Measurements from ENCODE around the gene SMIM36. TPM values are rescaled to one million over a fixed set of nuclear protein-coding genes. Genes with fewer than 3 reads are reported as not detected.

Gene SMIM36
- total and polyA plus RNA-seq, 2 of the 8 experiments (the other 6 are each of a cell fraction or from before 2014, with no cell fraction given), result not detected

DNA sequence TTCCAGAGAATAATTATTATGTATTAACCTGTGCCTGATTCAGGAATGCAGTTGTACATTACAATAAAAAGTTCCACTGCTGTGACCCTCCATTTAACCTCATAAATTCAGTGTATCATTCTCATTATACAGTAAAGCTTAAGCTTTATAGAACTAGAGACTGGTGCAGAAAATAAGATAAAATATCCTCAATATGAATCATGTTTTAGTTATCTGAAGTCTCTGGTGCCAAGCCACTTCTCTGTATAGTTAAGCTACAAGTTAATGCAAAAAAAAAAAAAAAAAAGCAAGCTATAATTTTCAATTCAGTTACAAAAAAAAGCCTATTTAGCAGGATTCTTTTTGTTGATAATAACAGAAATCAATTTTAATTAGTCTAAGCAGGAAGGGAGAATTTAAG lies 22.4 kb upstream of the SMIM36 start:
- Histone ChIP-seq H3K18ac (ENCODE audit: extremely low read depth, low read length) (no peak overlapping the region), H2AFZ (ENCODE audit: low read length) (no peak overlapping the region), H3K23me2 (ENCODE audit: low read depth, low read length) (no peaks in the 10 kb centered on the region), H3K79me1 (ENCODE audit: low read depth, low read length) (no peaks in the 10 kb centered on the region), H3K4ac (replicated peaks; ENCODE audit: insufficient read length, low read depth, low read length) (no peak overlapping the region), H3K27ac (ENCODE audit: low read depth, low read length) (no peak overlapping the region), H3K79me2 (ENCODE audit: control insufficient read depth in 1 of 2, insufficient read depth in 2 of 2, low read length in 2 of 2) (no peaks in the 10 kb centered on the region), H2AK5ac (ENCODE audit: low read depth, low read length) (no peak overlapping the region), H4K5ac (ENCODE audit: insufficient read length, low read depth, low read length) (no peak overlapping the region), H3K56ac (replicated peaks; ENCODE audit: insufficient read length, low read depth, low read length) (no peak overlapping the region), H3K4me3 (ENCODE audit: extremely low read depth in 1 of 4, insufficient read depth in 2 of 4, low read depth in 3 of 4, low read length in 4 of 4) (no peak overlapping the region), H2BK20ac (ENCODE audit: low read length) (no peak overlapping the region), H4K8ac (ENCODE audit: extremely low read depth, insufficient read depth, low read length) (no peak overlapping the region), H3K23ac (ENCODE audit: insufficient read length) (no peak overlapping the region), H4K91ac (replicated peaks; ENCODE audit: insufficient read length, low read length) (no peak overlapping the region), H3K9ac (replicated peaks in 1 of 4; ENCODE audit: extremely low read depth in 1 of 4, low read depth in 3 of 4, low read length in 3 of 4) (no peak overlapping the region), H3K14ac (ENCODE audit: insufficient read length) (no peak overlapping the region), H2BK12ac (ENCODE audit: low read depth, low read length) (no peak overlapping the region), H2BK5ac (ENCODE audit: low read depth, low read length) (no peak overlapping the region), H3K9me3 (ENCODE audit: insufficient read depth in 2 of 2, low read depth in 1 of 2, low read length in 1 of 2) (no peaks in the 10 kb centered on the region), H4K20me1 (replicated peaks in 1 of 2; ENCODE audit: control insufficient read depth in 1 of 2, insufficient read depth in 2 of 2, low read length in 2 of 2) (no peaks in the 10 kb centered on the region), H3K4me1 (replicated peaks in 1 of 4; ENCODE audit: control insufficient read depth in 3 of 4, insufficient read depth in 4 of 4, low read length in 3 of 4) (no peaks in the 10 kb centered on the region), H2BK120ac (replicated peaks; ENCODE audit: low read depth, low read length) (no peak overlapping the region), H3K27me3 (replicated peaks in 1 of 4; ENCODE audit: control insufficient read depth in 3 of 4, extremely low read depth in 1 of 4, insufficient read depth in 3 of 4, low read length in 3 of 4) (no peaks in the 10 kb centered on the region), H2BK15ac (ENCODE audit: low read length) (no peak overlapping the region), H3K4me2 (ENCODE audit: insufficient read depth in 1 of 2, low read depth in 2 of 2, low read length in 2 of 2) (no peak overlapping the region), H3K36me3 (ENCODE audit: control insufficient read depth in 2 of 4, insufficient read depth in 4 of 4, low read length in 3 of 4) (no peaks in the 10 kb centered on the region)
- ChIA-PET CTCF (ENCODE audit: partially characterized antibody) (interaction anchor here (1.0 to 4.1 kb wide), 12 partner anchors 15 to 254 kb away, joined by 3 to 24 read pairs (median 4); partner anchors contain the start of gene PCTP), POLR2A (ENCODE audit: partially characterized antibody) (interaction anchor here (1.4 kb wide), 1 partner anchor 187 kb away, joined by 3 read pairs; no protein-coding TSS in a partner anchor)
- FAIRE-seq (no peak), DNase-seq (ENCODE audit: low read depth in 1 of 2, low spot score in 2 of 2) (no peak)
- TF ChIP-seq TBP (IDR thresholded peaks at IDR 0.05; ENCODE audit: low read depth, low read length), result no peak
- no peak for TF ChIP-seq CTBP2 (IDR thresholded peaks at IDR 0.05; ENCODE audit: borderline replicate concordance, insufficient read depth, insufficient read length, low read length)
- no peak for TF ChIP-seq HDAC2 (IDR thresholded peaks at IDR 0.05; ENCODE audit: borderline replicate concordance in 1 of 2, low read depth in 2 of 2, low read length in 2 of 2)
- no peak for TF ChIP-seq YY1 (IDR thresholded peaks at IDR 0.05; ENCODE audit: low read depth, low read length)
- TF ChIP-seq JUN (IDR thresholded peaks at IDR 0.05; ENCODE audit: low read depth, low read length), result no peak
- TF ChIP-seq CHD1 (IDR thresholded peaks at IDR 0.05; ENCODE audit: low read depth, low read length), result no peak
- TF ChIP-seq BRCA1 (IDR thresholded peaks at IDR 0.05; ENCODE audit: low read depth, low read length), result no peak
- no peak for TF ChIP-seq RNF2 (IDR thresholded peaks at IDR 0.05; ENCODE audit: borderline replicate concordance, low read depth, low read length, missing control alignments, poor library complexity, severe bottlenecking)
- no peak for TF ChIP-seq ATF3 (IDR thresholded peaks at IDR 0.05; ENCODE audit: insufficient read depth, low read depth, low read length)
- TF ChIP-seq NRF1 (IDR thresholded peaks at IDR 0.05; ENCODE audit: low read depth, low read length), result no peak
- TF ChIP-seq RXRA (IDR thresholded peaks at IDR 0.05; ENCODE audit: insufficient read depth, low read depth, low read length), result no peak
- TF ChIP-seq SRF (IDR thresholded peaks at IDR 0.05; ENCODE audit: low read depth, low read length), result no peak
- no peak for TF ChIP-seq TAF1 (IDR thresholded peaks at IDR 0.05; ENCODE audit: low read depth, low read length)
- no peak for TF ChIP-seq GTF2F1 (IDR thresholded peaks at IDR 0.05; ENCODE audit: borderline replicate concordance, low read depth, low read length)

Measured in H1 (cell line).